ENCODE data around the gene TBC1D7.

Gene TBC1D7

DNA sequence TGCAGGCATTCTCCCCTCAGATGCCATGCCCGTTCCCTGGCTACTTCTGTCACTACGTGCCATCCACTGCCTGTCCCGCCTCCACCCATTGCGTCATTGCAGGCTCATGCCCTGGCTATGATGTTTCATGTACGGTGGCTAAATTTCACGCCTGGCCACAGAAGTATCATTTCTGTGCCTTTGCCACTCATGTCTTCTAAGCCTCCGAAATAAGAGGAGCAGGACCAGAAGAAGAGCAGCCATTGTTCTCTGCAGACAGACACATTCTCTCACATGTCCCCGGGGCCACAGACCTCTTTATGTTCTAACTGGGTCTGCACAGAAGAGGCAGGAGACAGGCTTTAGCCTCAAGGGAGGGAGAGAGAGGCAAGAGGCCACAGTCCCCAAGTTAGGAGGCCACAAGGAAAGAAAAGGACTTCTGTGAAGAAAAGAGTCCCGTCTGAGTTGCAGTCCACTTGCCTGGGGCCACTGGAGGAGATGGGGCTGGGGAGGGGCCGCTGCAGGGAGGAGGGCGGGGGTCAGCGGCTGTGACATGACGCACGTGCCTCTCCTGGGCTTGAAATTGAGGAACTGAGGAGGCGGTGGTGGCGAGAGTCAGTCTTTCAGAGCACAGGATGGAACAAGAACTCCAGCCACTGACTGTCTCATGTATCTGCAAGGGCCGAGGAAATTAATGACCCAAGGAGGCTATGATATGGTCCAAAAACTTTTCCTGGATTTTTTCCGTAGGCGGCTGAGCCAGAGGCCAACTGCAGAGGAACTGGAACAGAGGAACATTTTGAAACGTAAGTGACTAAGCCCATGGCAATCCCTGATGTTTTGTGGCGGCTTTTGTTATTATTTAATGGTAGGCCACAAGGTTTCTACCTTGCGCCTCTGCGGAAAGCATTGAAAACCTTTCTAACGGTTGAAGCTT is 55.9 kb downstream of the TBC1D7 start:
- ChIA-PET CTCF (no interaction called here), POLR2A (no interaction called here)
- TF ChIP-seq, protein P1, sequence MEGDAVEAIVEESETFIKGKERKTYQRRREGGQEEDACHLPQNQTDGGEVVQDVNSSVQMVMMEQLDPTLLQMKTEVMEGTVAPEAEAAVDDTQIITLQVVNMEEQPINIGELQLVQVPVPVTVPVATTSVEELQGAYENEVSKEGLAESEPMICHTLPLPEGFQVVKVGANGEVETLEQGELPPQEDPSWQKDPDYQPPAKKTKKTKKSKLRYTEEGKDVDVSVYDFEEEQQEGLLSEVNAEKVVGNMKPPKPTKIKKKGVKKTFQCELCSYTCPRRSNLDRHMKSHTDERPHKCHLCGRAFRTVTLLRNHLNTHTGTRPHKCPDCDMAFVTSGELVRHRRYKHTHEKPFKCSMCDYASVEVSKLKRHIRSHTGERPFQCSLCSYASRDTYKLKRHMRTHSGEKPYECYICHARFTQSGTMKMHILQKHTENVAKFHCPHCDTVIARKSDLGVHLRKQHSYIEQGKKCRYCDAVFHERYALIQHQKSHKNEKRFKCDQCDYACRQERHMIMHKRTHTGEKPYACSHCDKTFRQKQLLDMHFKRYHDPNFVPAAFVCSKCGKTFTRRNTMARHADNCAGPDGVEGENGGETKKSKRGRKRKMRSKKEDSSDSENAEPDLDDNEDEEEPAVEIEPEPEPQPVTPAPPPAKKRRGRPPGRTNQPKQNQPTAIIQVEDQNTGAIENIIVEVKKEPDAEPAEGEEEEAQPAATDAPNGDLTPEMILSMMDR (IDR thresholded peaks at IDR 0.05; ENCODE audit: insufficient read depth, low read length, missing control alignments), result no peak
- DNase-seq (ENCODE audit: low read depth, low spot score), result no peak
- H3K4me3 ChIP-seq (ENCODE audit: low read depth, low read length), result no peak overlapping the region

DNA sequence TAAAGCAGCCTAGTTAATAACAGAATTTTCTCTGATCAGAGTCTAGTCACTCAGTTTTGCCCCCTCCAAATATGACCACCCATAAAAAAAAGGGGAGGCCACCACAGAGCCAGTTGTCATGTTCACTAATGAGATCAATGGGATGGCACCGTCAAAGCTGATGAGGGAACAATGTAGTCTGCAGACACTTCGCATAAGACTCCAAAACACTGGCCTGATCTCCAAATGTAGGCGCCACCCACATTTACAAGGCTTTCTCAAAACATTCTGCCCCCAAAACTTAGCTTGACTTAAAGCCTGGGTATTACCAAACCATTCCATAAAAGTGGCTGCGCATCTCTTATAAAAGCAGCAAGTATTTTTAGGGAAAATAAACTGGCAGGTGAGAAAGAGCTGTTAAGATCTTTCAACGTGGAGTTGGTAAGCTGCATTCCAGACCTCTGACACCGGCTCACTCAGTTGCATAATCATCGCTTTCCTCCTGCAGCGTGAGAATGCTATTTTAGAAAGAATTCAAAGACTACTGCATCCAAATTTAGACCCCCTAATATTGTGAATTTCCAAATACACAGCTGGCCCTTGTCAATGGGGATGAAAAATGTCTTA is 59.3 kb downstream of the TBC1D7 start:
- DNase-seq (ENCODE audit: low read depth, low spot score), result peak; percentile 31
- CTCF ChIA-PET, result interaction anchor here (1.0 to 1.6 kb wide), 3 partner anchors 10 to 45 kb away, joined by 3 to 6 read pairs (median 3); no protein-coding TSS in a partner anchor
- TF ChIP-seq, protein P1 (IDR thresholded peaks at IDR 0.05; ENCODE audit: insufficient read depth, low read length, missing control alignments), result no peak
- H3K4me3 ChIP-seq (ENCODE audit: low read depth, low read length), result no peak overlapping the region
- POLR2A ChIA-PET, result interaction anchor here (0.6 kb wide), 1 partner anchor 18 kb away, joined by 3 read pairs; no protein-coding TSS in a partner anchor

DNA sequence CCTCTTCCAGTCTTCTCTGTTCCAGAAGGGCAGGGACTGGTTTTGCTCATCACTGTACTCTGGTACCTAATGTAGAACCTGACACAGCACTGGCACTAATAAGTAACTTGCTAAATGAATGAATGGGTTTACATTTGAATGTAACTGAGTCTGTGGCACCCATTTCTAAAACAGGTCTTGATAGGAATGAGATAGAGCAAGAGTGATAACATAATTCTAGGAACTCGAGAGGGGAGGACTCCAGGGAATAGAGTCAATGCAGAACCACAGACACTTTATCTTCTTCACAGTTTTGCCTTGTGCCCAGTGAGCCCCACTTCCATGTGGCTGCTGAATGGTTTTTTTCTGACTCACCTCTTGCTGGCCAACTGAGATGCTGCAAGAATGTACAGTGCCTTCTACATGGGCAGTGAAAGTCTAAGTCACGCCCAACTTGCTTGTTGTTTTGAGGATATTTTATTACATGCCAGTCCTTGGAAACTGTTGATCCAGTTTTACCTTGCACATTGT is 61.1 kb downstream of the TBC1D7 start:
- POLR2A ChIA-PET, result no interaction called here
- DNase-seq (ENCODE audit: low read depth, low spot score), result no peak
- TF ChIP-seq, protein P1 (IDR thresholded peaks at IDR 0.05; ENCODE audit: insufficient read depth, low read length, missing control alignments), result no peak
- CTCF ChIA-PET, result no interaction called here
- no peak overlapping the region for H3K4me3 ChIP-seq (ENCODE audit: low read depth, low read length)

DNA sequence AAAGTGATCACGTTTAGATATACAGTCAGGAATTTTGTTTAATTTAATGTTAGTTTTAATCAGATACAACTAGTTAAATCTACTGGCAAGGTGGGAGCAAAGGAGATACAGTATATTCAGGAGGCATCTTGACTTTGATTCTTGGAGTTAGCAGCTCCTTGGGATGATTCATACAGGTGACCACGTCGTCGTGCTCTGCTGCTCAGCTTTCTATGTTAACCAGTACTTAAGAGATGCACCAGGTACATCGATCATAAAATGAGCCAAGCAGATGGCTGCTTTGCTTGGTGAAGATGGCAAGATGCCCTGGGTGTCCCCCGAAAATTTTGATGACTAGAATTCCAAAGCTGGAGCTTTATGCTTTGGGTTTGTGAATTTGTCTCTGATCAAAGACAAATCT is 64.7 kb downstream of the TBC1D7 start:
- H3K4me3 ChIP-seq (ENCODE audit: low read depth, low read length), result no peak overlapping the region
- POLR2A ChIA-PET, result no interaction called here
- TF ChIP-seq, protein P1 (IDR thresholded peaks at IDR 0.05; ENCODE audit: insufficient read depth, low read length, missing control alignments), result no peak
- no peak for DNase-seq (ENCODE audit: low read depth, low spot score)
- CTCF ChIA-PET, result no interaction called here

DNA sequence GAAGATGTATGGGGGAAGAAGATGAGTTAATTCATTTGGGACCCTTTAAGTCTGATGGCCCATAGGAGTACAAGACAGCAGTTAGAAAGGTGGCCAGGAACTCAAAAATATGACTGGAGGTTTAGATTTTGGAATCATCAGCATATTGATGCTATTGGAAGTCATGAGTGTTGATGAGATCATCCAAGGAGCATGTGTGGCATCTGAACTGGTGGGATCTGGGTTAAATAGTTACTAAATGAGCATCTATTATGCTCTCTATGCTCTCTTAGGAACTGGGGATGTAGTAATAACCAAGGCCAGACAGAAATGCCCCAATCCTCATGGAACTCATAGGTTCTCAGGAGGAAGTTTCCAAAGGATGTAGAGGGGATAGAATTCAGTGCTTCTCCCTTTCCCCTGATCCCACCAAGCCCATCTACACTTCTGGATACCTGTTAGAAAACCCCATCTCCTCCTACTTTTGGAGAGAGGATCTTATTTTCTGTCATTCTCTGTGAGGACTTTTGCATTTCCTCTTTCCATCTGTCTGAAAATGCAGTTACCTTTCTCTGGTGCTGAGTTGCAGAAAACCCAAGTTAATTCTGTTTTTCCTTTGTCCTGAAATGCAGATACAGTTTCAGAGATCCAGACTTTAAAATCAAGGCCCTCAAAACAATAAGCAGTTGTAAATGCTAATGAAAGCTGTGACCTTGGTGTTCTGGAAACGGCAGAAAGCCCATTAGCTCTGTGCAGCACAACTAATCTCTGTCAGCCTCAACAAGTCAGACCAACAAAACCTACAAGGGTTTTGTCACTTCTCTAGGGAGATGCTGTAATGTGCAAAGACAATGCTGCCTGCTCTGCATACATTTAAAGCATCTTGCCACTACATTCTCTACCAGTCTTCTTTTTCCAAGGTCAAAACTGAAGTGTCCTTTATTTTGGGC is 65.8 kb downstream of the TBC1D7 start:
- CTCF ChIA-PET, result no interaction called here
- H3K4me3 ChIP-seq (ENCODE audit: low read depth, low read length), result no peak overlapping the region
- DNase-seq (ENCODE audit: low read depth, low spot score), result no peak
- TF ChIP-seq, protein P1 (IDR thresholded peaks at IDR 0.05; ENCODE audit: insufficient read depth, low read length, missing control alignments), result no peak
- POLR2A ChIA-PET, result no interaction called here

All from AG04449 (cell line).